HG03175 (cell line): ENCODE measurements around the gene NABP2.
"Not testable (repeated sequence)": the region's sequence is repeated elsewhere in the genome, so short reads cannot be mapped to it uniquely, and the experiment has no call there.

Experiments
- ATAC-seq: cut with Tn5 transposase; IDR thresholded peaks from one replicate; pipeline ENCODE4 v1.9.1; 2021; ENCODE audit warnings: mild to moderate bottlenecking, moderate library complexity; ENCODE audit not compliant: unreplicated experiment

NABP2 gene

GRCh38 chr12:56243731-56244181 lies 19.6 kb downstream of the NABP2 start:
- no peak for ATAC-seq

- ATAC-seq, result no peak
Measured at GRCh38 chr12:56244494-56244893, 20.4 kb downstream of the NABP2 start.

- ATAC-seq, result no peak
Measured at GRCh38 chr12:56247923-56248322, 23.8 kb downstream of the NABP2 start.

DNA sequence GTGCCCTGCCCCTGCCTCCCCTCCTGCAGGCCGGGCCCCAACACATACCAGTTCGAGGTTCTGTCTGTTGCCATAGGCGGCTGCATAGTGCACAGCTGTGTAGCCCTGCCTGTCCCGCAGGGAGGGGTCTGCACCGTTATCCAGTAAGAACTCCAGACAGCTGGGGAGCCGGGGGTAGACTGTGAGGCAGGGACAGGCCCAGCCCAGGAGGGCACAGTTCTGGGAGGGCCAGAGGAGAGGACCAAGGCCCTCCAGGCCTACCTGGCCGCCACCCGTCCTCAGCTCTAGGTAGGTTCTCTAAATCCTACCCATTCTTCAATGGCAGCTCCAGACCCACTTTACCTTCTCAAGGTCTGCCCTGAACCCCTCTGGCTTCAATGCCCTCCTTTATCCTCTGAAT lies 24.6 kb downstream of the NABP2 start:
- ATAC-seq, result no peak

GRCh38 chr12:56252649-56253048 lies 28.5 kb downstream of the NABP2 start:
- no peak for ATAC-seq

DNA sequence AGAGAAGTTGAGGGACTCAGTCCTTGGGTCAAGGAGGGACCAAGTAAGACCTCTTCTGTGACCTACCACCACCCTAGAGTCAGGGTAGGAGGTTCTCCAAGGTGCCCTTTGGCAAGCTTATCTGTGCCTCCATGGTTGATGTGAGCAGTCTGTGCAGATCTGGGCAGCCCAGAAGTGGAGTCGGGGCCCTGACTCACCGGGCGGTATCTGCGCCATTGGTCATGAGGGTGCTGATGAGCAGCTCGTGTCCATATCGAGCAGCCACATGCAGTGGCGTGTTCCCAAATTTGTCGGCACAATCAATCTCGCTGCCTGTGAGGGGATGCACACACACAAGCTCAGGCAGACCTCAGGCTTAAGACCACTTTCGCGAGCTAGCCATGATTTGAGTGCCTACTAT lies 28.9 kb downstream of the NABP2 start:
- ATAC-seq, result no peak

- ATAC-seq, result no peak
Measured at GRCh38 chr12:56255671-56256070, 31.5 kb downstream of the NABP2 start.

DNA sequence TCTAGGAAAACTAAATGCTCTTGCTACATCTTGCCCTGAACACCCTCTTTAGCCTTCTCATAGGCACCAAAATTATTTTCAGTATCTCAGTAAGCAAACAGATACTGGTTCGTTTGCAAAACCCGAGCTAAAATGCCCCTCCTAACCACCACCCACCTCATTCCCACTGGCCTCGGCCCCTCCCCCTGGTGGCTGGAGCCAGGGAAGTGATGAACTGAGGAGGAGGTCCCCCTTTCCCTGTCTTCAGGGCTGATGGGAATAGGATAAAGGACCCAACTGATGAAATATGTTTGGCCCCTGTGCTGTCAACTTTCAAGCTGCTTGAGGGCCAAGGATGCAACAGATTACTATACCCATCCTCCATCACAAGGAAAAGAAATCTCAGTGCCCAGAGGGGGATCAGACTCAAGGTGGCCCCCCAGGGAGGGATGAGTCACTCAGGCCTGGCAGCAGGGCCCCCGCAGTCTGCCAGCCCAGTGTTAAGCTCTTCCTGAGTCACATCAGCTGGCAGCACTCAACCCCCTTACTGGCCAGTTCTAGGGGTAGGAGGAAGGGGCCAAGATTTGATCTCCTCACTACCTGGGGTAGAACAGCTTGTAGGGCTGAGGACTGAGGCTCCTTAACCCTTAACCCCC lies 32.3 kb downstream of the NABP2 start:
- no peak for ATAC-seq

DNA sequence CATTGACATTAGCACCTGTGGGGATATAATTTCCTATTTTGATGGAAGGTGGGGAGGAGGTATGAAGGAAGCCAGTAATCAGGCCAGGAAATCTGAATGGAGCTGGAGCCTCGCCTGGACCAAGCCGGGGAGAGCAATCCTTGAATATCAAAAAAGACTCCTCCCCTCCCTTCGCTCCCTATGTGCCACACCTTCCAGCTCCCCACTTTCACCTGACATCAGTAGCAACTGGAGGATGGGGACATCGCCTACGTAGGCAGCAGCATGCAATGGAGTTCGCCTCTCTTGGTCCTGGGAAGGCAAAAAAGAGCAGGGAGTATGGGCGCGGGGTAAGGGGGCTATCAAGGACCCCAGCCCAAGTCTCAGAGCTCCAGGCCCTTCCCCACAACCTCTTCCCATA lies 32.9 kb downstream of the NABP2 start:
- ATAC-seq, result no peak

DNA sequence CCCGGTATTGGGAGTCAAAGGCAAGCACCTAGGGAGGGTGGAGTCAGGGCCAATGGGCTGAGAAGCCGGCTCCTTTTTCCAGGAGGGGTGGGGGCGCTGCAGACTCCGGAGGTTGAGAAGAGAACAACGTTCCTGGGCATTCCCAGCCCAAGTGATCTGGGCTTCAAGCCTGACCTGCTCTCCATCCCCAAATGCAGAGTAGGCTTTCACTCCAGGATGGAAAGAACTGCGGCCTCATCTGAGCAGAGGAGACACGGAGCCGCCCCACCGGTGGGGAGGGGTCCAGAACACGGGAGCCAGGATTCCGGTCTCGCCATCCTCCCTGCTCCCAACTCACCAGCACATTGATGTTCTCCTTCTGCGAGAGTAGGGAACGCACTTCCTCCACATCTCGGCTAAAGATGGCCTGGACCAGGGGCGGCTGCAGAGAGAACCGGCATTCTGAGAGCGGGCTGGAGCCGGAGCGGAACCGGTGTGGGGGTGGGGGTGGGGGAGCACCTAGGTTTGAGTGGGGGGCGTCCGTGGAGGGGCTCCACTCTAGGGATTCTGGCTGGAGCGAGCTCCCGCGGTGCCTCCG lies 33.4 kb downstream of the NABP2 start:
- peak; percentile 12 for ATAC-seq

- ATAC-seq, result peak; percentile 87
Measured at GRCh38 chr12:56258068-56258819, 34.1 kb downstream of the NABP2 start, which contains the start of gene ANKRD52. Gene ANKRD52 (minus strand): TSS chr12:56258384. CDS start chr12:56258269, 115 bp downstream.

DNA sequence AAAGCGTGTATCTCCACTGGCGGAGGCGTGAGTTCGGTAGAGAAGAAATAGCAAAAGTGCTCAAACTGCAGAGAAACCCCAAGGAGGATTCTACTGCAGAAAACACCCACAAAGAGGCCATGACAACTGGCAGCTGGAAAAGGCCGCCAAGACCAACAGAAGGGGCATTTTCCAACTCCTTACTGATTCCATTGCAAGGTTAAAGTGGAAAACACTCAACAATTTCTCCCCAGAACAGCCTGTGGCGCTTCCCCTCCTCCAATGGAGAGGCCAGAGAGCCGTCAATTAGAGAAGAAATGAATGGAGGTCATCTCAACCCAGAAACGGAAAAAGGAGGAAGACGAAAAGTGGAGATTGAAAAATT lies 34.7 kb downstream of the NABP2 start:
- no peak for ATAC-seq

GRCh38 chr12:56260380-56260779 lies 36.2 kb downstream of the NABP2 start:
- ATAC-seq, result no peak

DNA sequence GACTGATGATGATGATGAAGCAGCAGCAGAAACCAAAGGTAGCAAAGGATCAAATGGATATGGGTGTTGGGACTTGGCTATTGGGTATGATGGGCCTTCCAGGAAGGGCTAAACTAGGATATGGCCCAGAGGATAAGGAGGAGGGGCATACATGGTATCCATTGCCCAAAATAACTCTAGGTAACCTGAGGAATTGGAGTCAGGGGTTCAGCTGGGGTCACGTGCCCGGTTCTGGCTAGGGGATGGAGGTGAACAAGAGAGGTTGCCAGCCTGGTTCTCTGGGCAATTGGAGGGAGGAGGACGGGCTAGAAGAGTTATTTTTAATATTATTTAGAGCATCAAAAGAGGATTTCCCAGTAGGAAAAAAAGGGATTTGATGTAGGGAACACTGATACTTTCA lies 36.8 kb downstream of the NABP2 start:
- ATAC-seq, result no peak

DNA sequence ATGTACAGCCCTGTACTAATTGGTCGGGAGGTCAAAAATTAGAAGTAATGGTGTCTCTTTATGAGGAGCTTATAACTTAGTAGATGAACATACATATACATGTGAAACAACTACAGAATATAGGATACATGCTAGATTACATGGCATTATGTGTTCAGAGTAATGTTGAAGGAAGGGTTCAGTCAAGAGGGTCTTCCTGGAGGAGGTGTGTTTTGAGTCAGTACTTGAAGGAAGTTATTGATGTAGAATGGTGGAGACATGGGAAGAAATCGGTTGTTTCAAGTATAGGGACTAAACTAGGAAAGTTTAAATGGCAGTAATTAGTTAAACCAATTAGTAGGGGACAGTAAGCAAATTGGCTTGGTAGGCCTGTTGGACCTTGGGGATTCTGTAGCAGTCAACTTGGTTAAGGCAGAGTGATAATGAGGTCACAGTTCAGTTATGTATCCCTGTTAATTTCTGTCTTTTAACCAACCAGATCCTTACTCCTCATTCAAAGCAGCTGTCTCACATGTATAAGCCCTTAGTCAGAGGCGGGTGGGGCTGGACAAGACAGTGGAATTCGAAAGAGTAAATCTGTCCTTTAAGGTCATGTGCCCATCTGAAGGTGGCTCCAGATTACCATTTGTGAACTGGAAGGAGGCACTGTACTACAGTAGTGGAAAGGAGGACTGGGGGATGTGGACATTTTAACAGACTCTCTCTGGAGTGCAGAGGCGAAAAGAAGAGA lies 37.5 kb downstream of the NABP2 start:
- ATAC-seq, result no peak

GRCh38 chr12:56262955-56263354 lies 38.8 kb downstream of the NABP2 start:
- not testable (repeated sequence) for ATAC-seq

GRCh38 chr12:56266068-56266692 lies 42.0 kb downstream of the NABP2 start:
- not testable (repeated sequence) for ATAC-seq

GRCh38 chr12:56266693-56267442 lies 42.7 kb downstream of the NABP2 start, which contains the start of gene COQ10A:
Gene COQ10A (plus strand): TSS chr12:56266942. CDS start chr12:56267119, 177 bp downstream.
- ATAC-seq, result peak; percentile 94

DNA sequence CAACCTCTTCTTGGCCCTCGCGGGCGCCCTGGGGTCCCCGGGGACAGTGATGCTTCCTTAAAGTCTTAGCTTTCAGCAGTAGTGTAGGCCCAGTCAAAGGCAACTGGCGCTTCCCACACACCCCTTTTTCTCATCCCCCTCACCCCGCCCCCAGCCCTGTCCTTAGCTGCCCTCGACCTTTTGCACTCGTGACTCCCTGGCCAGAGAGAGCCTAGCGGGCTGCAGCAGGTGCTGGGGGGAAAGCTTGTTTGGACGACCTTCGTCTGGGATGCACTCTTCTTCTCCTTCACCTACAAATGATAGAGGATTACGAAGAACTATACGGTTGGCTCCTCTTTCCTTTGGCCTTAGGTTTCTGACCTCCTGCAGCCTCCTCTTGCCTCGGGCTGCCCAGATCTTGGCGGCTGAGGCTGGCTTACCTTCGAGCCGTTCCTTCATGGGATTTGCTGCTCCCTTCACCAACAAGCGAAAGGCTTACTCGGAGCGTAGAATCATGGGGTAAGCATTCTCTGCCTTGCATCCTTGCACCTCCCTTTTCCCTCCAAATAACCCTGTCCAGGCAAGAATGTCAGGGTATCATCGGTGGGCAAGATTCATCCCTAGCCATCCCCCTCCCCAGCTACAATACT lies 43.4 kb downstream of the NABP2 start:
- ATAC-seq, result peak; percentile 20

DNA sequence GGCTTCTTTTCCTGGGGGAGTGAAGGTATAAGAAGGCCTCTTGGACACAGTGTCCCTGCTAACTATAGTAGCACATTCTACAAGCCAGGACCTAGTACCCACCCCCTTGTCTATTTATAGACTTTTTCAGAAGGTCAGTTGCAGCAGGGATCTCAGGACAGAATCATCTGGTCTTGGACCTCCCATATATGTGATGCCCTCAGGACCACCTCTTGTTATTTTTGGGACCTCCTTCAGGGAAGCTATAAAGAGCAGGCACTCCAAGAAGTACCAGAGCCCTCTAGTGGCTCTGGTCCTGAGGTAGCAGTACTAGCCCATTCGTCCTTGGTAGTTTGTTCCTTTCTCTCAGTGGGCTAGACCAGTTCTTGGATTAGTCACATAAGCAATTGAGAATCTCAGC lies 46.9 kb downstream of the NABP2 start:
- ATAC-seq, result no peak
